Measurements from ENCODE around the gene NUDCD2.
"Not testable (repeated sequence)": the region's sequence is repeated elsewhere in the genome, so short reads cannot be mapped to it uniquely, and the experiment has no call there.

Gene NUDCD2

DNA sequence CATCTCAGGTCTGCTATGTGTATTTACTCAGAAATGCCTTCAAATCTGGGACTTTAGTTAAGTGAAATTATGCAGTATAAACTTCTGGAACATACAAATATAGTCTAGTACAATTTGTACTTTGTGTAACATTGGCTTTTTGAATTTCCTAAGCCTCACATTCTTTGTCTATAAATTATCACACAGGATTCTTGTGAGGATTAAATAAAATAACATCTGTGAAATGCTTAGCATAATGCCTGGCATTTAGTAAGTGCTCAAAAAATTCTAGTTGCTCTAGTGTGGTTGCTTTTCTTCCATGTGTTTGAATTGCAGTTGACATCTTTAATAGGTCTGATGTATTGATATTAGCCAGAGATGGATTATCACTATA lies 3.1 kb upstream of the NUDCD2 start:
- DNase-seq: no peak

GRCh38 chr5:163460562-163461171 lies 765 bp upstream of the NUDCD2 start, which contains the start of gene HMMR:
TSS of gene HMMR (plus strand) at chr5:163460632. CDS start at chr5:163460693, 61 bp downstream.
- DNase-seq: peak in 1 of 2 donors; percentile 15

- DNase-seq: no peak
Measured at GRCh38 chr5:163459462-163459818, 462 bp downstream of the NUDCD2 start.

- DNase-seq: no peak
Measured at GRCh38 chr5:163458778-163459385, 1.0 kb downstream of the NUDCD2 start.

- DNase-seq: no peak
Measured at GRCh38 chr5:163456840-163457239, 3.1 kb downstream of the NUDCD2 start.

DNA sequence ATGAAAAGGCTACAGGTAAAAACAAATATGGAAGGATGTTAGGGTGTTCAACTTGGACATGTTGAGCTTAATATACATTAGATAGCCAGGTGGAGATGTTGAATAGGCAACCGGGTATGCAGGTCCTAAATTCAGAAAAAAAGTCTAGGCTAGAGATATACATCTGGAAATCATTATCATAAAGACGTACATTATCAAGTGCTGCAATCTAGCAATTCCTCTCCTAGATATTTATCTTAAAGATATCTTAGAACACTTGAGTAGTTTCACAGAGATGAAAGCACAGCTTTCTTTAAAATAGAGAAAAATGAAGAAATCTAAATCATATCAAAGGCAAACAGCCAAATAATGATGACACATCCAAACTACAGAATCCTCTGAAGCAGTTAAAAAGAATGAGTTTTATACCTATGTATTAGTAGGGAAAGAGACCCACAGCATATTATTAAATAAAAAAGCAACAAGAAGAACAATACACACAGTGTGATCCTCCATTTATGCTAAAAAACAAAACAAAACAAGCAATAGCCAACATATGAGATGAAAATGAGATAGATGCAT lies 3.8 kb downstream of the NUDCD2 start:
- DNase-seq: no peak

DNA sequence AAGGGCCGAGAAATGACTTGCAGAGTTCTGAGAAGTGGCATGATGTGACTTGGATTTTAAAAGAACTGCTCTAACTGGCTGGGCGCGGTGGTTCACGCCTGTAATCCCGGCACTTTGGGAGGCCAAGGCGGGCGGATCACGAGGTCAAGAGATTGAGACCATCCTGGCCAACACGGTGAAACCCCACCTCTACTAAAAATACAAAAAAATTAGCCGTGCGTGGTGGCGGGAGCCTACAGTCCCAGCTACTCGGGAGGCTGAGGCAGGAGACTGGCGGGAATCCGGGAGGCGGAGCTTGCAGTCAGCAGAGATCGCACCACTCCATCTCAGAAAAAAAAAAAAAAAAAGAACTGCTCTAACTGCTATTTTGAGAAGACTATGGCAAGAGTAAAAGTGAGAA lies 4.5 kb downstream of the NUDCD2 start:
- DNase-seq: not testable (repeated sequence)

DNA sequence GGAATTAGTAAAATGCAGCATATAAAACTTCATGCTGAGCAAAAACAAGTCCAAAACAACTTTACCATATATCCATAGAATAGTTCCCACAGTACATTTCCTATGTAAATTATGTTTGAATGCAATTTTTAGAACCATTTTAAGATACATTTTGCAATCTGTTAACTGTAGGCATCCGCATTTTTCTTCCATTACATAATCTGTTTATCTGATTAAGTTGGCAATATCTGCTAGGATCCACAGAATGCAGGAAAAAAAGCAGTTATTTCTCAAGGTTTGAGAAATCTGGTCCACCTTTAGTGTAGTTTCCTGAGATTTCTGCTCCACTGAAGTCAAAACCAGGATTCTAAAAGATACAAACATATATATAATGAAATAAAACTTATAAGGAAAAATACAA lies 6.2 kb downstream of the NUDCD2 start:
- no peak for DNase-seq

DNA sequence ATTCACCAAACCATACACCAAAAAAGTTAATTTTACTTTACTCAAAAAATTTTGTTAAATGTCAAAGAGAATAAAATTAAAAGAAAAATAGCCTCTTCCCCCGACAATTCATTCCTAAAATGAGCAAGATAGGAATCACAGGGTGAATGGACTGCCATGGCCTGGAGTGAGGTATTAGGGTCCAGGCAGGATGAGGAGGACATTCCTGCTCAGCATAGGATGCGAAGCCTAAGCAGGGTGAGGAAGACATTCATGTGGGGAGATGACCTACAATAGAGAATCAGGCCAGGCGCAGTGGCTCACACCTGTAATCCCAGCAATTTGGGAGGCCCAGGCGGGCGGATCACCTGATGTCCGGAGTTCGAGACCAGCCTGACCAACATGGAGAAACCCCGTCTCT lies 8.4 kb downstream of the NUDCD2 start:
- DNase-seq: no peak

DNA sequence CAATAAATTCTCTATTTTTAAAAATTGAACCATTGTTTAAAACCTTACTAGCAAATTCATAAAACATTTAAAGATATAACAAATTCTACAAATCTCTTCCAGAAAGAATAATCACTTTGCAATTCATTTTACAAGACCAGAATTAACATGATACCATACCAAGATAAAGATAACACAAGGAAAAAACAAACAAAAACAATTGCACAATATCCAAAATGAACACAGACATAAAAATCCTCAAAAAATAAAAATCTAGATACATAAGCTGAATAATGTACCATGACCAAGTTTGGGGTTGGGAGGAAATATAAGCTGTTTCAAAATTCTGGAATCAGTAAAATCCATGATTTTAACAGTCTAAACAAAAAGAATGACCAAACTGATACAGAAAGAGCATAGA lies 11.4 kb downstream of the NUDCD2 start:
- DNase-seq: no peak

DNA sequence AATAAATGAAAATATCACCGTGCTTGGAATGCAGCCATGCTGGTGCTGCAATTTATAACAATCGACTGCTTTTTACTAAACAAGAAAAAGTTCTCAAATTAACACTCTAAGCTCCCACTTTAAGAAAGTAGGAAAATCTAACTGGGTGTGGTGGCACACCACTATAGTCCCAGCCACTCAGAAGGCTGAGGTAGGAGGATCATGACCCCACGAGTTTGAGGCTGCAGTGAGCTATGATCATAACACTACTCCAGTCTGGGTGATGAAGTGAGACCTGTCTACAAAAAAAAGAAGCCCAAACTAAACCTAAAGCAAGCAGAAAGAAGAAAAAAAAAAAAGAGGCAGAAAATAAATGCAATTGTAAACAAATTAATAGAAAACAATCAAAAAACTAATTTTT lies 12.0 kb downstream of the NUDCD2 start:
- DNase-seq: no peak

- DNase-seq: no peak
Measured at GRCh38 chr5:163447191-163447590, 12.7 kb downstream of the NUDCD2 start.

DNA sequence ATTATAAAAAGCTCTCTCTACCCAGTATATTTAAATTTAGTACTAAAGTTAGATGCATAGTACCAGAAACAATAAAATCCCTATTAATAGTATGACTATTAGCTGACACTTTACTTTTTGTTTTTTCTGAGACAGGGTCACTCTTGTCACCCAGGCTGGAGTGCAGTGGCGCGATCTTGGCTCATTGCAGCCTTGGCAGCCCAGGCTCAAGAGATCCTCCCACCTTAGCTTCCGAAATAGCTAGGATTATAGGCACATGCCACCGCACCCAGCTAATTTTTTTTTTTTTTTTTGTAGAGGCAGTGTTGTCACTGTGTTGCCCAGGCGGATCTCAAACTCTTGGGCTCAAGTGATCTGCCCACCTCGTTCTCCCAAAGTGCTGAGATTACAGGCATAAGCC lies 14.6 kb downstream of the NUDCD2 start:
- DNase-seq: no peak

GRCh38 chr5:163444526-163444925 lies 15.4 kb downstream of the NUDCD2 start:
- DNase-seq: no peak

GRCh38 chr5:163440954-163441353 lies 18.9 kb downstream of the NUDCD2 start:
- no peak for DNase-seq

DNA sequence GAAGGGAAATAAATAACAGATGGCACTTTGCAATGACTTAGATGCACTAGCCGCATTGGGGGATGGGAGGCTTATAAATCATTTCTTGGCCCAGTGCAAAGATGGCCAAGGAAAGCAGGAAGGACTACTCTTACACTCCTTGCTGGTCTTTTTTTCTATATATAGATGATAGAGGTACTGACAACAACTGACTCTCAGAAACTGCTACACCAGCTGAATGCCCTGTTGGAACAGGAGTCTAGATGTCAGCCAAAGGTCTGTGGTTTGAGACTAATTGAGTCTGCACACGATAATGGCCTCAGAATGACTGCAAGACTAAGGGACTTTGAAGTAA lies 20.8 kb downstream of the NUDCD2 start:
- DNase-seq: no peak

DNA sequence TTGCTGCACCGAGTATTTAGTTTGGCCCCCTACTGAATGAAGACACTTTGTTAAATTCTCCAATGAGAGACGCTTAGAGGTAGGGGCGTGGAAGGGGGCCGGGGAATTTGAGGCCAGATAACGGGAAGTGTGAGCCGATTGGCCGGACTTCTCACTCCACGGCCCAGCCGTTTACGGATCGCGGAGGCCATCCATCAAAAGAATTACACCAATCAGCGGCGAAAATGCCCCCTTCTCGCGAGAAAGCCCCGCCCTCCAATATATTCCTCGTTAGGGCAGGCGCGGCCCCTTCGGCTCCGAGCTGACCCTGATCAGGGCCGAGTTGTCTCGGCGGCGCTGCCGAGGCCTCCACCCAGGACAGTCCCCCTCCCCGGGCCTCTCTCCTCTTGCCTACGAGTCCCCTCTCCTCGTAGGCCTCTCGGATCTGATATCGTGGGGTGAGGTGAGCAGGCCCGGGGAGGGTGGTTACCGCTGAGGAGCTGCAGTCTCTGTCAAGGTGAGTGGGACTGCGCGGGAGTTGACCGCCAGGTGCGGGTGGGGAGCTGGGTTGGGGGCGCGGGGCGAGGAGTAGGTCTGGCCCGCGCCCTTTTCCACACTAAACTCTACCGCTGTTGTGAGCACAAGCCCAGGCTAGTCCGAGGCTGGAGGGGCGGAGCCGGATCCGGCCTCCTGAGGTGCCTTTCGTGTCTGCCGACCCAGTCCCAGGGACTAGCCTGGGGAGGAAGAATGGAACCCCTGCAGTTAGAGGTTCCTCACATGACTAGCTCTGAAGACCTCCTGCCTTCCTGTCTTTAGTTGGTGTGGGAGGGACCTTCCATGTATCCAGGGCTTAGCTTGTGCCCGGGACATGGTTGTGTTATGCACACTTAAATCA lies 22.4 kb downstream of the NUDCD2 start, which contains the start of gene CCNG1:
TSS of gene CCNG1 (plus strand) at position 287 of the 874 bp plus-strand sequence. CDS start 1,662 bp downstream, outside the sequence.
- DNase-seq: peak; percentile 87 to 90

DNA sequence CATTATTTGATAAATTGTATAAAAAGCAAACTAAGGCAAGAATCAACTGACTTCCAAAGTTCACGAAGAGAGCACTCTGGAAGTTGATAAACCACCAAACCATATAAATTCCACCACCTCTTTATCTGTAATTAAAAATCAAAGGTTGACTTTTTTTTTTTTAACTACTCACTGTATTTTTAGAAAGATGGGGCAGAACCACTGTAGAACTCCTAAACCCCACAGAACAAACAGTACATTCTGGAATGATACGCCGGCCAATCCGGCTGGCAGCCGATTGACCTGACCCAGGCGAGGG lies 22.9 kb downstream of the NUDCD2 start:
- no peak for DNase-seq

- no peak for DNase-seq
Measured at GRCh38 chr5:163436515-163436914, 23.4 kb downstream of the NUDCD2 start.

DNA sequence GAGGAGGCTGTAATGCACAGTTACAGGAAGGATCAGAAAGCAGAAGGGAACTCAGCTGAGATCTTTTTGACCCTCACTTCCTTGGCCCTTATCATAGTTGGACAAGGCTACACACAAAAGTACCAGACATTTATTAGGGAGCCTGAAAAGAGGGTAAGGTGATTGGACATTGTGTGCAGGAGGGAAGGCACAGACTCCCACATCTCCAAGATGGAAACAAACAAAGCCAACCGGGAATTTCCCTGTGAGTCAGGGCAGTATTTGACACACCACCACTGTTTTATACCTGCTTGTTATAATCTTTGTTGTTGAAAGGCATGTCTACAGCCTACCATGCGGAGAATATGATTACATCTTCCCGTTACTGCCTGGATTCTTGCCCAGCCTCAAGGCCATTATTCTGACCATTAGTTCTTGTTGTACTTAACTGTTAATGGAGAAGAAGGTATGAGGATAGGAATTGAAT lies 25.5 kb downstream of the NUDCD2 start:
- no peak for DNase-seq

DNA sequence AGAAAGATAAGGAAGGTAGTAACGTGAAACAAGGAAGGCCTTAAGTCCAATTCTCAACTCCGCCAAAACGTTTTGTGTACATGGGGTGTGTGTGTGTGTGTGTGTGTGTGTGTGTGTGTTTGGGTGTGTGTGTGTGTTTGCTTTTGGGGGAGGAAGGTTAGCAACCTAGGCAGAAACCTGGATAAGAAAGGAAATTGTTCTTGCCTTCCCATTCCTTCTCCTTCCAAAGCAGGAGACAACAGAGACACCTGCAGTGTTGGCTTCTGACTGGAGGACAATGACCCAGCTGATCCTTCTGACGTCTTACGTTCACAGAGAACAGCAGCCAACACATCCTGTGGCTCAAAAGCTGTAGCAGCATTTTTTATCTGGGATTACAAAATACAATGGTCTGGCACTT lies 26.6 kb downstream of the NUDCD2 start:
- no peak for DNase-seq

DNA sequence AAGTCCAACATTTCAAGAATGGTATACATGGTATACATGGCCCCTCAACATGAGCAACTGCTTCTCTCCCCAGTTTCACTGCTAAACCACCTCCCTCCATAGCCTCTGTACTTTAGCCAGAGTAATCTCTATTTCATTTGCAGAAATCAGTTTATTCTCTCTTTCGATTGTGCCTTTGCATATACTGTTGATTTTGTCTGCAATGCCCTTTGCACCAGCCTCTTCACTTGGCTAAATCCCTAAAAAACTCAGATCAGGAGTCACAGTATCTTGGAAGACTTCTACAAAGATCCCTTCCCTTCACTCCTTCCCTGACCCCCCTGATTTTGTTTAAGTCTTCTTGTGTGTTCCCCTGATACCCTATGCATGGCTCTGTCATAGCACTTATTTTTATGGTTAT lies 27.4 kb downstream of the NUDCD2 start:
- DNase-seq: no peak

DNA sequence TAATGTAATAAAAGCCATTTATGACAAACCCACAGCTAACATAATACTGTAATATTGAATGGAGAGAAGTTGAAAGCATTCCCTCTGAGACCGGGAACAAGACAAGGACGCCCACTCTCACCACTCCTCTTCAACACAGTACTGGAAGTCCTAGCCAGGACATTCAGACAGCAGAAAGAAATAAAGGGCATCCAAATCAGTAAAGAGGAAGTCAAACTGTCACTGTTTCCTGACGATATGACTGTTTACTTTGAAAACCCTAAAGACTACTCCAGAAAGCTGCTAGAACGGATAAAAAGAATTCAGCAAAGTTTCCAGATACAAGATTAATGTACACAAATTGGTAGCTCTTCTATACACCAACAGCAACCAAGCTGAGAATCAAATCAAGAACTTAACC lies 33.8 kb downstream of the NUDCD2 start:
- not testable (repeated sequence) for DNase-seq

DNA sequence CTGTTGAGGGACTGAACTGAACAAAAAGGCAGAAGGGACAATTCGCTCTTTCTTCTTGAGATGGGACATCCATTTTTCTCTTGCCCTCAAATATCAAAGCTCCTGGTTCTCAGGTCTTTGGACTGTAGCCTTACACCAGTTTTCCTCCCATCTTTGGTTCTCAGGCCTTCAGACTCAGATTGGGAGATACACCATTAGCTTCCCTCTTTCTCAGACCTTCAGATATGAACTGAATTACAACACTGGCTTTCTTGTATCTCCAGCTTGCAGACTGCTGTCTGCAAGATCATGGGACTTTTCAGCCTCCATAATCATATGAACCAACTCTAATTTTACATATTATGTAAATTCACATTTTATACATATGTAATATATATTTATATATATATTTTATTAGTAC lies 35.1 kb downstream of the NUDCD2 start:
- DNase-seq: no peak
